Body of pancreas (tissue), 4 donors: Measurements from ENCODE around the gene PSTK. TPM values are rescaled to one million over a fixed set of nuclear protein-coding genes. Genes with fewer than 3 reads are reported as not detected.

Source experiments
- ATAC-seq: fragments of 150-250 bp; one replicate; pipeline ENCODE4 v1.9.1; 2016
- DNase-seq, 4 donors: peaks; one replicate each; pipeline ENCODE4 v3.0.0-alpha.2; 2019
- H3K27ac ChIP-seq, 4 donors: fragments of 200-600 bp; sonication (generic); 1 replicate in 3 of 4; 2 replicates in 1 of 4; pipeline versions ENCODE4 v1.5.1 to v1.6.1; 2016 to 2019; ENCODE audit warnings: mild to moderate bottlenecking in 1 of 4, mixed read lengths in 1 of 4, moderate library complexity in 1 of 4
- H3K27me3 ChIP-seq, 2 donors: fragments of 200-600 bp; sonication (generic); one replicate each; pipeline ENCODE4 v1.6.0; 2016; ENCODE audit warnings: mild to moderate bottlenecking in 1 of 2
- H3K36me3 ChIP-seq, 2 donors: fragments of 200-600 bp; sonication (generic); replicated peaks in 1 of 2; 2 replicates each; pipeline ENCODE4 v1.5.1; 2016; ENCODE audit warnings: low read depth in 2 of 2; ENCODE audit not compliant: insufficient read depth in 1 of 2
- H3K4me1 ChIP-seq: fragments of 200-600 bp; sonication (generic); one replicate; pipeline ENCODE4 v1.6.0; 2016
- H3K4me3 ChIP-seq, 2 donors: fragments of 200-600 bp; sonication (generic); 1 replicate in 1 of 2; 2 replicates in 1 of 2; pipeline ENCODE4 v1.5.1; 2016 to 2019
- H3K9me3 ChIP-seq, 3 donors: fragments of 200-600 bp; sonication (generic); 1 replicate in 2 of 3; 2 replicates in 1 of 3; pipeline ENCODE4 v1.5.1; 2016
- CTCF ChIP-seq, 7 experiments: fragments of 450-650 bp in 4 of 7; fragments of 200-600 bp in 3 of 7; sonication (generic) in 3 of 7; IDR thresholded peaks; one replicate each; pipeline ENCODE4 v1.5.1; 2016 to 2019; ENCODE audit warnings: antibody characterized with exemption in 7 of 7
- POLR2A ChIP-seq, 3 donors: fragments of 450-650 bp; IDR thresholded peaks; one replicate each; pipeline ENCODE4 v1.6.1; 2016; ENCODE audit warnings: antibody characterized with exemption in 3 of 3, mild to moderate bottlenecking in 2 of 3
- WGBS, 2 donors: methylation state at CpG; one replicate each; pipeline ENCODE4 v1.1.5; 2017; 5-methylcytosine and 5-hydroxymethylcytosine counted together
- intact Hi-C: fragments of 100-400 bp; cut with DNase I; formaldehyde crosslinking; loops from one replicate; pipeline ENCODE4 v1.15.1; 2023
- total RNA-seq, 2 donors: library from RNA; depleted of rRNA; stranded (reverse); fragments of >200 nt; gene quantifications; one replicate each; pipeline ENCODE4 v1.1.0, GENCODE V29; 2016

The PSTK gene
- total RNA-seq, 2 donors from 2014 or later, result 1.6 to 1.8 TPM

GRCh38 chr10:122997864-122998263 lies 17.7 kb downstream of the PSTK start:
- Histone ChIP-seq H3K4me3 (no peak overlapping the region), H3K27me3 (no peaks in the 10 kb centered on the region), H3K9me3 (no peaks in the 10 kb centered on the region), H3K27ac (no peak overlapping the region), H3K4me1 (peaks cover 11% of the 10 kb centered on the region), H3K36me3 (peaks cover 7 to 12% of the 10 kb centered on the region in 2 donors)
- ATAC-seq (no peak), DNase-seq (no peak)
- intact Hi-C loops, result no loop called here
- no peak for TF ChIP-seq CTCF (IDR thresholded peaks at IDR 0.05)
- no peak for TF ChIP-seq POLR2A (IDR thresholded peaks at IDR 0.05)
- 88 to 89% methylated on average over 3 of the region's 3 CpGs for WGBS, 2 donors

GRCh38 chr10:122998360-122998917 lies 18.2 kb downstream of the PSTK start:
- TF ChIP-seq POLR2A (IDR thresholded peaks at IDR 0.05) (no peak), CTCF (IDR thresholded peaks at IDR 0.05) (no peak)
- Histone ChIP-seq H3K9me3 (no peaks in the 10 kb centered on the region), H3K4me3 (no peak overlapping the region), H3K4me1 (peaks cover 11% of the 10 kb centered on the region), H3K27ac (no peak overlapping the region), H3K36me3 (peaks cover 7 to 12% of the 10 kb centered on the region in 2 donors), H3K27me3 (no peaks in the 10 kb centered on the region)
- DNase-seq (no peak), ATAC-seq (no peak)
- intact Hi-C loops, result no loop called here
- WGBS, 2 donors, result 84 to 87% methylated on average over 6 of the region's 6 CpGs

GRCh38 chr10:122998934-122999333 lies 18.7 kb downstream of the PSTK start:
- Histone ChIP-seq H3K9me3 (no peaks in the 10 kb centered on the region), H3K27ac (no peak overlapping the region), H3K4me1 (peaks cover 14% of the 10 kb centered on the region), H3K36me3 (peaks cover 5 to 12% of the 10 kb centered on the region in 2 donors), H3K4me3 (no peak overlapping the region), H3K27me3 (no peaks in the 10 kb centered on the region)
- no peak for TF ChIP-seq POLR2A (IDR thresholded peaks at IDR 0.05)
- no peak for TF ChIP-seq CTCF (IDR thresholded peaks at IDR 0.05)
- ATAC-seq (no peak), DNase-seq (no peak)
- intact Hi-C loops, result no loop called here
- 85 to 97% methylated on average over 3 of the region's 3 CpGs for WGBS, 2 donors

GRCh38 chr10:122999347-122999746 lies 19.1 kb downstream of the PSTK start:
- Histone ChIP-seq H3K27me3 (no peaks in the 10 kb centered on the region), H3K36me3 (peaks cover 1 to 8% of the 10 kb centered on the region in 2 donors), H3K4me1 (peaks cover 18% of the 10 kb centered on the region), H3K27ac (no peak overlapping the region), H3K9me3 (no peaks in the 10 kb centered on the region), H3K4me3 (no peak overlapping the region)
- WGBS, 2 donors, result 49 to 52% methylated on average over 3 of the region's 3 CpGs
- ATAC-seq (no peak), DNase-seq (no peak)
- intact Hi-C loops, result no loop called here
- TF ChIP-seq CTCF (IDR thresholded peaks at IDR 0.05) (no peak), POLR2A (IDR thresholded peaks at IDR 0.05) (no peak)

- Histone ChIP-seq H3K27ac (no peak overlapping the region), H3K9me3 (no peaks in the 10 kb centered on the region), H3K27me3 (no peaks in the 10 kb centered on the region), H3K4me3 (no peak overlapping the region), H3K4me1 (peaks cover 26% of the 10 kb centered on the region), H3K36me3 (peaks cover 0 to 6% of the 10 kb centered on the region in 2 donors)
- DNase-seq (no peak), ATAC-seq (no peak)
- intact Hi-C loops, result no loop called here
- 83 to 85% methylated on average over 3 of the region's 3 CpGs for WGBS, 2 donors
- TF ChIP-seq POLR2A (IDR thresholded peaks at IDR 0.05), result no peak
- TF ChIP-seq CTCF (IDR thresholded peaks at IDR 0.05), result no peak
These were observed 20.0 kb downstream of the PSTK start for GRCh38 chr10:123000155-123000554.
